GM21737 (cell line): ENCODE data around the gene CYP2A7.
"Not testable (repeated sequence)": the region's sequence is repeated elsewhere in the genome, so short reads cannot be mapped to it uniquely, and the experiment has no call there.

Experiments
- ATAC-seq: cut with Tn5 transposase; IDR thresholded peaks from one replicate; pipeline ENCODE4 v1.9.1; 2021; ENCODE audit warnings: mild to moderate bottlenecking, moderate library complexity; ENCODE audit not compliant: unreplicated experiment

The CYP2A7 gene

DNA sequence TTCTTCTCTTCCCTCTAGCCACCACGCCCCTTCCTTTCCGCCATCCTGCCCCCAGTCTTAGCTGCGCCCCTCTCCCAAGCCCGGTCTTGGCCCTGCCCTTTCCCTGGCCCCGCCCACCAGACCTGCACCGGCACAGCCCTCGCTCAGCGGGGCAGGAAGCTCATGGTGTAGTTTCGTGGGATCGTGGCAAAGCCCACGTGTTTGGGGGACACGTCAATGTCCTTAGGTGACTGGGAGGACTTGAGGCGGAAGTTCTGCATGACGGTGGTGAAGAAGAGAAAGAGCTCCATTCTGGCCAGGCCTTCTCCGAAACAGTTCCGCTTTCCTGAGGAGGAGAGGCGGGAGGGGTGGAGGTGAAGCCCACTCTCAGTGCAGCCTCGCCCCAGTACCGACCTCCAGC is 38.4 kb downstream of the CYP2A7 start:
- ATAC-seq: not testable (repeated sequence)

DNA sequence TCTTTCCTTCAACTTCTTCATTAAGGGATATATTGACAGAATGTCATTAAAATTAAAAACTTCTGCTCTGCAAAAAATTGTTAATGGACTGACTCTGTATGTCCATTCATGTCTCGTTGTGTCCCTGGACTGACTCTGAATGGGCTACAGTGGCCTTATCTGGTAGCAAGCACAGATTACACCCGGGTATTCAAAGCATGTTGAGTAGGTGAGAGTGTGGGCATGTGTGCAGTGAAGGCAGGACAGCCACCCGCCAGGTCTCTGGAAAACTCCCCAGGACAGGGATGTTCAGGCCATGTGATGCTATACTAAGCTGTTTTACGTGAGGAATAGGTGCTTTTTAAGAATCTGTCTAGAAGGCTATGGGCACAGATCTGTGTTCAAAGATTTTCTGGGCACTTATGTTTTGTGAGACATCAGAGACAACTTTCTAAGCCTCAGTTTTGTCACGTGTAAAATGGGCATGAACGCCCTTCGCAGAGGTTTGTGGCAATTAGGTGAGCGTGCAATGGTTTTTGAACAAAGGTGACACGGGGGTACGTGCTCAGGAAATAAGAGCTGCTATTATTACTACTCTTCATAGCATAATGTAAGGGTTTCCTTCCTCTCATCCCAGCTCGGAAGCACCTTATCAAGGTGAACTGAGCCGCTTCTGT is 38.9 kb downstream of the CYP2A7 start:
- not testable (repeated sequence) for ATAC-seq

DNA sequence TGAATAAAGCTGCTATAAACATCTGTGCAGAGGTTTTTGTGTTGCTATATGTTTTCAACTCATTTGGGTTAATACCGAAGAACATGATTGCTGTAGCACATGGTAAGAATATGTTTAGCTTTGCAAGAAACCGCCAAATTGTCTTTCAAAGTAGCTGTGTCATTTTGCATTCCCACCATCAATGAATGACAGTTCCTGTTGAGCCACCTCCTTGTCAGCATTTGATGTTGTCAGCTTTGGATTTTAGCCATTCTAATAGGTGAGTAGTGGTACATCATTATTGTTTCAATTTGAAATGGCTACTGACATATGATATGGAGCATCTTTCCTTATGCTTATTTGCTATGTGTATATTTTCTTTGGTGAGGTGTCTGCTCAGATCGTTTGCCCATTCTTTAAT is 40.0 kb downstream of the CYP2A7 start:
- ATAC-seq: not testable (repeated sequence)

GRCh38 chr19:40838477-40838876 is 43.6 kb downstream of the CYP2A7 start:
- ATAC-seq: not testable (repeated sequence)

DNA sequence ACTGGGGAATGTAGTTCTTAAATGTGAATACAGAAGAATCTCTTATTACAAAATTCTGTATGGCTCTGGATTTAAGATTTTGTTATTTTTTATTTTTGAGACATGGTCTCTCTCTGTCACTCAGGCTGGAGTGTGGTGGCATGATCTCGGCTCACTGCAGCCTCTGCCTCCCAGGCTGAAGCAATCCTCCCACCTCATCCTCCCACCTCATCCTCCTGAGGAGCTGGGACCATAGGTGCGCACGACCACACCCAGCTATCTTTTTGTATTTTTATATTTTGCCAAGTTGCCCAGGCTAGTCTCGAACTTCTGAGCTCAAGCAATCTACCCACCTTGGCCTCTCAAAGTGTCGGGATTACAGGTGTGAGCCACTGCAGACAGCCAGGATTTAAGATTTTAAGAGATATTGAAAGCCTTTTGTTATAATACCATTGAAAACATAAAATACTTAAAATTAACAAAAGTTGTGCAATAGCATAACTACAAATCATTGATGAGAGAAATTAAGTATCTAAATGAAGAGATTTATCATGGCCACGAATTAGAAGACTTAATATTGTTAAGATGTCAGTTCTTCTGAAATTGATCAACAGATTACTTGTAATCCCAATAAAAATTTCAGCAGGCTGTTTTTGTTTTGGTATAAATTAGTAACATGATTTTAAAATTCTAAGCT is 45.1 kb downstream of the CYP2A7 start:
- no peak for ATAC-seq

- not testable (repeated sequence) for ATAC-seq
Observed at GRCh38 chr19:40833728-40834533, 48.1 kb downstream of the CYP2A7 start.

GRCh38 chr19:40832431-40832790 is 49.6 kb downstream of the CYP2A7 start:
- ATAC-seq: not testable (repeated sequence)

GRCh38 chr19:40831502-40832430 is 50.3 kb downstream of the CYP2A7 start:
- ATAC-seq: no peak

DNA sequence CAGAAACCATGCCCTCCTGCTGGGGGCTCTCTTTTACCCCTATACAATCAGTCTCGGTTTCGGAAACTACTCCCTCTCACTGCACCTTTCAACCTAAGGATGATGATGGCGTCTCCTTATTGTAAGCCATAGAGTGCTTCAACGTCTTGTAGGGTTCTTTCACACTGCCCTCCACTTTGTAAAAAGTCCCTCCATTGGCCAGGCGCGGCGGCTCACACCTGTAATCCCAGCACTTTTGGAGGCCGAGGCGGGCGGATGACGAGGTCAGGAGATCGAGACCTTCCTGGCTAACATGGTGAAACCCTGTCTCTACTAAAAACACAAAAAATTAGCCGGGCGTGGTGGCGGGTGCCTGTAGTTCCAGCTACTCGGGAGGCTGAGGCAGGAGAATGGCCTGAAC is 51.3 kb downstream of the CYP2A7 start:
- ATAC-seq: not testable (repeated sequence)

GRCh38 chr19:40829205-40829604 is 52.8 kb downstream of the CYP2A7 start:
- no peak for ATAC-seq

- no peak for ATAC-seq
Observed at GRCh38 chr19:40827386-40828247, 54.4 kb downstream of the CYP2A7 start.

GRCh38 chr19:40826699-40827385 is 55.2 kb downstream of the CYP2A7 start:
- not testable (repeated sequence) for ATAC-seq

DNA sequence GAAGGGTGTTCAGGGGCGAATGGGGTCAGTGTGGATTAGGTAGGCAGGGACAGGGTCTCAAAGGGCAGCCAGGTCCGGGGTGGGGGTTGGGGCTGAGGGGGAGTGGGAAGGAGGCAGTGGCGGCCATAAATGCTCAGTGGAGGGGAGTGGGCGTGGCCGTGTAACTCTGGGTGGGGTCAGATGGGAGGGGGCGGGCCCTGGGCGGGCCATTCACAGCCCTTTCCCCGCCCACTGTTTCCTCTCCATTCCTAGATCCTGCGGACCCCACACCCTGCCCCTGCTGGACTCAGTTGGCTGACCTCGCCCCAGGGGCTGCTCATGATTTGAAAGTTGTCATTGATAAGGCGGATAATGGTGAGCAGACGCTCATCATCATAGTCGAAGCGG is 55.7 kb downstream of the CYP2A7 start:
- ATAC-seq: not testable (repeated sequence)

- ATAC-seq: not testable (repeated sequence)
Observed at GRCh38 chr19:40825460-40826095, 56.5 kb downstream of the CYP2A7 start.
